Neural progenitor cell (in vitro differentiated cells): ENCODE data around the gene STAT4. TPM values are rescaled to one million over a fixed set of nuclear protein-coding genes. Genes with fewer than 3 reads are reported as not detected.

Source experiments
- DNase-seq: peaks from one replicate; pipeline ENCODE4 v3.0.0-alpha.2; 2016; ENCODE audit warnings: low spot score
- H2AFZ ChIP-seq: fragments of 200-600 bp; sonication (generic); replicated peaks from 2 replicates; pipeline ENCODE4 v1.6.1; 2016; ENCODE audit warnings: antibody characterized with exemption
- H3F3A ChIP-seq: fragments of 200-600 bp; sonication (generic); 2 replicates; pipeline ENCODE4 v1.6.1; 2016; ENCODE audit warnings: antibody characterized with exemption, low read depth
- H3K27ac ChIP-seq: fragments of 200-600 bp; sonication (generic); 2 replicates; pipeline ENCODE4 v1.5.1; 2016; ENCODE audit warnings: mild to moderate bottlenecking
- H3K27me3 ChIP-seq: fragments of 200-600 bp; sonication (generic); 2 replicates; pipeline ENCODE4 v1.6.1; 2016; ENCODE audit warnings: mild to moderate bottlenecking, moderate library complexity
- H3K36me3 ChIP-seq: fragments of 200-600 bp; sonication (generic); 2 replicates; pipeline ENCODE4 v1.5.1; 2016
- H3K4me1 ChIP-seq: fragments of 200-600 bp; sonication (generic); 2 replicates; pipeline ENCODE4 v1.6.1; 2016; ENCODE audit warnings: mixed run types
- H3K4me2 ChIP-seq: fragments of 200-600 bp; sonication (generic); 2 replicates; pipeline ENCODE4 v1.6.1; 2016
- H3K4me3 ChIP-seq: fragments of 200-600 bp; sonication (generic); 2 replicates; pipeline ENCODE4 v1.5.1; 2016
- H3K79me2 ChIP-seq: fragments of 200-600 bp; sonication (generic); 2 replicates; pipeline ENCODE4 v1.6.1; 2016; ENCODE audit warnings: low read depth
- H3K9ac ChIP-seq: fragments of 200-600 bp; sonication (generic); 2 replicates; pipeline ENCODE4 v1.6.1; 2016
- H3K9me3 ChIP-seq: fragments of 200-600 bp; sonication (generic); 2 replicates; pipeline ENCODE4 v1.5.1; 2016; ENCODE audit warnings: low read depth
- H4K20me1 ChIP-seq: fragments of 200-600 bp; sonication (generic); 2 replicates; pipeline ENCODE4 v1.6.1; 2016; ENCODE audit warnings: low read depth
- H3K27ac Mint-ChIP-seq: 3 replicates; pipeline ENCODE4 v1.8.0; 2021; ENCODE audit warnings: mixed read lengths
- H3K27me3 Mint-ChIP-seq: 2 replicates; pipeline ENCODE4 v1.8.0; 2022; ENCODE audit warnings: low read depth, mild to moderate bottlenecking, inconsistent platforms, moderate library complexity, mixed read lengths; ENCODE audit not compliant: insufficient read depth
- H3K36me3 Mint-ChIP-seq: 3 replicates; pipeline ENCODE4 v1.8.0; 2021; ENCODE audit warnings: mixed read lengths
- H3K4me1 Mint-ChIP-seq: 3 replicates; pipeline ENCODE4 v1.8.0; 2021; ENCODE audit warnings: mixed read lengths
- H3K4me3 Mint-ChIP-seq: 3 replicates; pipeline ENCODE4 v1.8.0; 2021; ENCODE audit warnings: mild to moderate bottlenecking, moderate library complexity, mixed read lengths
- H3K9me3 Mint-ChIP-seq: 3 replicates; pipeline ENCODE4 v1.8.0; 2020; ENCODE audit warnings: mixed read lengths
- CTCF ChIP-seq: fragments of 200-600 bp; sonication (generic); IDR thresholded peaks from 2 replicates; pipeline ENCODE4 v1.5.1; 2017; ENCODE audit warnings: antibody characterized with exemption, mild to moderate bottlenecking
- EZH2 ChIP-seq: fragments of 200-600 bp; sonication (generic); IDR thresholded peaks from 2 replicates; pipeline ENCODE4 v1.6.1; 2017; ENCODE audit warnings: antibody characterized with exemption, mild to moderate bottlenecking, moderate library complexity
- EZH2phosphoT487 ChIP-seq: fragments of 200-600 bp; sonication (generic); IDR thresholded peaks from 2 replicates; pipeline ENCODE4 v1.6.1; 2017; ENCODE audit warnings: antibody characterized with exemption
- total RNA-seq: library from RNA; depleted of rRNA; stranded (reverse); fragments of >200 nt; gene quantifications from 2 replicates; pipeline ENCODE4 v1.2.3, GENCODE V29; 2015; ENCODE audit warnings: low replicate concordance

STAT4 gene
- total RNA-seq, 1 donor from 2014 or later: 0.32 TPM

- DNase-seq: no peak
- Histone ChIP-seq H3K9ac (no peak overlapping the region), H2AFZ (no peak overlapping the region), H3K9me3 (no peaks in the 10 kb centered on the region), H3F3A (no peaks in the 10 kb centered on the region), H4K20me1 (no peaks in the 10 kb centered on the region), H3K27ac (no peak overlapping the region), H3K4me2 (no peak overlapping the region), H3K36me3 (no peaks in the 10 kb centered on the region), H3K4me1 (no peaks in the 10 kb centered on the region), H3K79me2 (no peaks in the 10 kb centered on the region), H3K27me3 (no peaks in the 10 kb centered on the region), H3K4me3 (no peak overlapping the region)
- Mint-ChIP-seq H3K4me1 (no peaks in the 10 kb centered on the region), H3K9me3 (no peaks in the 10 kb centered on the region), H3K27ac (no peak overlapping the region), H3K36me3 (no peaks in the 10 kb centered on the region), H3K27me3 (no peaks in the 10 kb centered on the region), H3K4me3 (no peak overlapping the region)
- TF ChIP-seq EZH2 (no peak), CTCF (no peak), EZH2phosphoT487 (no peak)
Measured at GRCh38 chr2:191187105-191187829, 36.5 kb upstream of the STAT4 start.

GRCh38 chr2:191184457-191184856 lies 33.7 kb upstream of the STAT4 start:
- H3K9ac ChIP-seq: no peak overlapping the region
- no peak for DNase-seq
- H3K4me1 ChIP-seq: no peaks in the 10 kb centered on the region
- no peak for TF ChIP-seq EZH2
- TF ChIP-seq EZH2phosphoT487: no peak
- TF ChIP-seq CTCF: no peak
- Mint-ChIP-seq H3K4me1 (no peaks in the 10 kb centered on the region), H3K27me3 (no peaks in the 10 kb centered on the region), H3K27ac (no peak overlapping the region), H3K4me3 (no peak overlapping the region), H3K36me3 (no peaks in the 10 kb centered on the region), H3K9me3 (no peaks in the 10 kb centered on the region)
- H3F3A ChIP-seq: no peaks in the 10 kb centered on the region
- no peaks in the 10 kb centered on the region for H3K36me3 ChIP-seq
- no peaks in the 10 kb centered on the region for H3K79me2 ChIP-seq
- no peak overlapping the region for H3K4me3 ChIP-seq
- H2AFZ ChIP-seq: no peak overlapping the region
- no peak overlapping the region for H3K27ac ChIP-seq
- H3K27me3 ChIP-seq: no peaks in the 10 kb centered on the region
- no peak overlapping the region for H3K4me2 ChIP-seq
- H3K9me3 ChIP-seq: no peaks in the 10 kb centered on the region
- H4K20me1 ChIP-seq: no peaks in the 10 kb centered on the region

- Histone ChIP-seq H3K27ac (no peak overlapping the region), H3K4me2 (no peak overlapping the region), H3K79me2 (no peaks in the 10 kb centered on the region), H3K27me3 (no peaks in the 10 kb centered on the region), H2AFZ (no peak overlapping the region), H3K36me3 (no peaks in the 10 kb centered on the region), H4K20me1 (no peaks in the 10 kb centered on the region), H3K4me1 (no peaks in the 10 kb centered on the region), H3K9me3 (no peaks in the 10 kb centered on the region), H3K9ac (no peak overlapping the region), H3F3A (no peaks in the 10 kb centered on the region), H3K4me3 (no peak overlapping the region)
- Mint-ChIP-seq H3K36me3 (no peaks in the 10 kb centered on the region), H3K4me3 (no peak overlapping the region), H3K27ac (no peak overlapping the region), H3K9me3 (no peaks in the 10 kb centered on the region), H3K27me3 (no peaks in the 10 kb centered on the region), H3K4me1 (no peaks in the 10 kb centered on the region)
- no peak for DNase-seq
- no peak for TF ChIP-seq EZH2
- TF ChIP-seq EZH2phosphoT487: no peak
Measured at GRCh38 chr2:191183516-191183915, 32.7 kb upstream of the STAT4 start.

GRCh38 chr2:191183081-191183480 lies 32.3 kb upstream of the STAT4 start:
- Histone ChIP-seq H3K4me1 (no peaks in the 10 kb centered on the region), H3F3A (no peaks in the 10 kb centered on the region), H4K20me1 (no peaks in the 10 kb centered on the region), H3K27ac (no peak overlapping the region), H3K9ac (no peak overlapping the region), H3K27me3 (no peaks in the 10 kb centered on the region), H3K79me2 (no peaks in the 10 kb centered on the region), H3K9me3 (no peaks in the 10 kb centered on the region), H3K4me3 (no peak overlapping the region), H3K36me3 (no peaks in the 10 kb centered on the region), H2AFZ (no peak overlapping the region), H3K4me2 (no peak overlapping the region)
- Mint-ChIP-seq H3K27ac (no peak overlapping the region), H3K4me1 (no peaks in the 10 kb centered on the region), H3K36me3 (no peaks in the 10 kb centered on the region), H3K27me3 (no peaks in the 10 kb centered on the region), H3K9me3 (no peaks in the 10 kb centered on the region), H3K4me3 (no peak overlapping the region)
- DNase-seq: no peak
- TF ChIP-seq CTCF: no peak
- no peak for TF ChIP-seq EZH2phosphoT487
- TF ChIP-seq EZH2: no peak
